ENCODE measurements around the gene STEAP2. TPM values are rescaled to one million over a fixed set of nuclear protein-coding genes. Genes with fewer than 3 reads are reported as not detected.
"Not testable (repeated sequence)": the region's sequence is repeated elsewhere in the genome, so short reads cannot be mapped to it uniquely, and the experiment has no call there.

The STEAP2 gene
- total RNA-seq, 2 donors from 2014 or later, result not detected

DNA sequence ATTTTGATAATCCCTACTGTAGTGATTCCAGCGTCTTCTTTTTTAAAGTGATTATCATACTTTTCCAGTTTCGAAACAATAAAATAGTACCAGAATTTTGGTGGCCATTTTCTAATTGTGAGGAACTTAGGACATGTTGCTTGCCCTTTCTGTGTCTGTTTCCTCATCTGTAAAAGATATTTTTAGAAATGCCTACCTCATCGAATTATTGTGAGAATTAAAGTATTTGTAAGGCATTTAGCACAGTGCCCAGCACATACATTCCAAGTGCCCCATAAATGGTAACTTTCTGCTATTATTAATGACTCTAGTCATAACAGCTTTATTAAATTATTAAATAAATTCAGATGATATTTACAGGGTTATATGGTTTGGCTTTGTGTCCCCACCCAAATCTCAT, 37.2 kb downstream of the STEAP2 start:
- no peak for ATAC-seq
- no peak overlapping the region for H3K4me3 Mint-ChIP-seq
- DNase-seq, result no peak
- H3K27ac Mint-ChIP-seq, result no peak overlapping the region
- peaks cover 52% of the 10 kb centered on the region for H3K27me3 Mint-ChIP-seq
- peaks cover 22% of the 10 kb centered on the region for H3K4me1 Mint-ChIP-seq
- peaks cover 2% of the 10 kb centered on the region for H3K36me3 Mint-ChIP-seq (ENCODE audit: low read depth)
- H3K9me3 ChIP-seq (ENCODE audit: control insufficient read depth, low read length, poor library complexity, severe bottlenecking), result no peaks in the 10 kb centered on the region

DNA sequence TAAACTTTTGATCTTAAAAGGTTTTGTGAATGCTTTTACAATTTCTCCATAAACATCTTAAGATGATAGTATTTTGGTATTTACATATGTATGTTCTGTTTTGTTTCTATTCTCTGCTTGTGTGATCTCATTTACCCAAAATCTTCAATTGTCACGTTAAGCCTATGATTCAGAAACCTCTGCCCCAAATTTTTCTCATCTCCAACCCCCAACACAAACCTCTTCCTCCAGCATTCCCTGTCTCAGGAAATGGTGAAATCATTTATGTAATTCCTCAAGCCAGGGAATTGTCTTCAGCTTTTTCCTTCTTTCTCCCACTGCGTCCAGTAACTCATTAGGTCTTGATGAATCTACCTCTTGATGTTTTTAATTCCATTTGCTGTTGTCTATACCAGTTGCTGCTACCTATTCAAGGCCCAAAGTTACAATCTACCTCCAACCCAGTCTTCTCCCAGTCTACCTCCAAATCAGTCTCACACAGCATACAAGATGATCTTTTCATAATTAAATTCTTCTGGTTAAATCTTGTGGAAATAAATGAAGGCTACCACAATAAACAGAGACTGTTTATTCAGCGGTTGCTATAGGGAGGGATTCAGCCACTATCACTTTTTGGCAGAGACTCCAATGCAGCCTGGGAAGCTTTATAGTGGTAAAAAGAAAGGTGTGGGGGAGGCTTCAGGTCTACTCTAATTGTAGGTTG, 39.2 kb downstream of the STEAP2 start:
- peaks cover 52% of the 10 kb centered on the region for H3K27me3 Mint-ChIP-seq
- no peaks in the 10 kb centered on the region for H3K9me3 ChIP-seq (ENCODE audit: control insufficient read depth, low read length, poor library complexity, severe bottlenecking)
- no peak overlapping the region for H3K27ac Mint-ChIP-seq
- no peak overlapping the region for H3K4me3 Mint-ChIP-seq
- H3K36me3 Mint-ChIP-seq (ENCODE audit: low read depth), result peaks cover 2% of the 10 kb centered on the region
- ATAC-seq (no peak), DNase-seq (no peak)
- H3K4me1 Mint-ChIP-seq, result peaks cover 8% of the 10 kb centered on the region

DNA sequence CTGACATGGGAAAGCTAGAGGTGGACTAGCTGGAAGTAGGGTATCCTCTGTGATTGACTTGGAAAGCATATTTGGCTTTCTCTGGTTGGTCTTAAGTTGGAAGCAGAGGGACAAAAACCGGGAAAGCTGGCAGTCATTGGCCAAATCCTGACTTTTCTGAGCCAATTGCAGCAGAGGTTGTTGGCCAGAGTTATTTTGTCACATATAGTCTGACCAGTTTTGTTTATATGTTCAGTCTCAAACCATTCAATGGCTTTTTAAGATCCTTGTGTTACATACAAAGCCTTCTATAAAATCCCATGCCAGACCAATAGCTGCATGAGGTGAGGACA, 39.7 kb downstream of the STEAP2 start:
- no peak overlapping the region for H3K27ac Mint-ChIP-seq
- no peak overlapping the region for H3K4me3 Mint-ChIP-seq
- H3K27me3 Mint-ChIP-seq, result peaks cover 47% of the 10 kb centered on the region
- no peaks in the 10 kb centered on the region for H3K9me3 ChIP-seq (ENCODE audit: control insufficient read depth, low read length, poor library complexity, severe bottlenecking)
- DNase-seq (no peak), ATAC-seq (no peak)
- H3K36me3 Mint-ChIP-seq (ENCODE audit: low read depth), result peaks cover 2% of the 10 kb centered on the region
- peaks cover 3% of the 10 kb centered on the region for H3K4me1 Mint-ChIP-seq

DNA sequence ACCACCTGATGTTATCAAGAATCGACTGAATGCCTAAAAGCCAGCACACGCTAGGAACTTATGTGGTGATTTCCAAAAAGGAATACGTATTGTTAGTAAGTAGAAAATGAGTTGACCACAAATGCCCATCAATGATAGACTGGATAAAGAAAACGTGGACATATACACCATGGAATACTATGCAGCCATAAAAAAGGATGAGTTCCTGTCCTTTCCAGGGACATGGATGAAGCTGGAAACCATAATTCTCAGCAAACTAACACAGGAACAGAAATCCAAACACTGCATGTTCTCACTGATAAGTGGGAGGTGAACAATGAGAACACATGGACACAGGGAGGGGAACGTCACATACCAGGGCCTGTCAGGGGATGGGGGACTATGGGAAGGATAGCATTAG, 44.5 kb downstream of the STEAP2 start:
- not testable (repeated sequence) for DNase-seq; H3K27ac Mint-ChIP-seq; H3K36me3 Mint-ChIP-seq (ENCODE audit: low read depth); ATAC-seq; H3K9me3 ChIP-seq (ENCODE audit: control insufficient read depth, low read length, poor library complexity, severe bottlenecking); H3K4me3 Mint-ChIP-seq; H3K4me1 Mint-ChIP-seq
- peaks cover 21% of the 10 kb centered on the region for H3K27me3 Mint-ChIP-seq

DNA sequence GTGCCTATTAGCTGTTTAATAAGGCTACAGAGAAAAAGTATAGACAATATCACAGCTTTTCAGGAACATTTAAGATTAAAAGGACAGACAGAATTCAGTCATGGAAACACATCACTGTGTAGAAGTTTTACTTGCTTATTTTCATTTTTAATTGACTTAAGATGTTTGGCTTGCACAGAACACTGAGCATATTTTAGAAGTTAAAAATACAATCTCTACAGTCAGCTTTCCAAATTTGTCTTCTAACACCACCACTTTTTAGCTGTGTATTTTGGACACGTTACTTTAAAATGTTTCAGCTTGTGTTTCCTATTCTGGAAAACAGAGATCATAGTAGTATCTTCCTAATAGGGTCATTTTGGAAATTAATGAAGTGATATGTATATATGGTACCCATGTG, 45.2 kb downstream of the STEAP2 start:
- Mint-ChIP-seq H3K36me3 (ENCODE audit: low read depth) (peaks cover 2% of the 10 kb centered on the region), H3K4me3 (no peak overlapping the region), H3K27me3 (peaks cover 17% of the 10 kb centered on the region), H3K27ac (no peak overlapping the region), H3K4me1 (no peaks in the 10 kb centered on the region)
- no peak for ATAC-seq
- no peaks in the 10 kb centered on the region for H3K9me3 ChIP-seq (ENCODE audit: control insufficient read depth, low read length, poor library complexity, severe bottlenecking)
- DNase-seq, result no peak

DNA sequence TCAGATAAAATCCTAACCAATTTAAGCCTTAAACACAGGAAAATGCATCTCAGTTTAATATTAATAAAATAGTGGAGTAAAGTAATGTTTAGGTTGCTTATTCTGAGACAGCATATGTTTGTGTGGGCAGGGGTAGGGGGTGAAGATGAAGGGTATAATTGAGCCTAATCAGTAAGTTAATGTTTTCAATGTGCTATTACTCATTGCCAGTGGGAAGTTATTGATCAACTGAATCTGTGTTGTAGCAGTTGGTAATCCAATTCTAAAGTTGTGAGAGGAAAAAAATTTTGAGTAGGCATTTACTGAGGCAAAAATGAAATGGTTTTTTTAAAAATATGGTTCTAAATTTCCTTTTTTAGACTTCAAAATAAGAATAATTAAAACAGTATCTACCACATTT, 49.9 kb downstream of the STEAP2 start:
- Mint-ChIP-seq H3K4me3 (no peak overlapping the region), H3K27me3 (peaks cover 5% of the 10 kb centered on the region), H3K36me3 (ENCODE audit: low read depth) (no peaks in the 10 kb centered on the region), H3K4me1 (no peaks in the 10 kb centered on the region), H3K27ac (no peak overlapping the region)
- no peak for ATAC-seq
- H3K9me3 ChIP-seq (ENCODE audit: control insufficient read depth, low read length, poor library complexity, severe bottlenecking), result no peaks in the 10 kb centered on the region
- DNase-seq, result no peak

DNA sequence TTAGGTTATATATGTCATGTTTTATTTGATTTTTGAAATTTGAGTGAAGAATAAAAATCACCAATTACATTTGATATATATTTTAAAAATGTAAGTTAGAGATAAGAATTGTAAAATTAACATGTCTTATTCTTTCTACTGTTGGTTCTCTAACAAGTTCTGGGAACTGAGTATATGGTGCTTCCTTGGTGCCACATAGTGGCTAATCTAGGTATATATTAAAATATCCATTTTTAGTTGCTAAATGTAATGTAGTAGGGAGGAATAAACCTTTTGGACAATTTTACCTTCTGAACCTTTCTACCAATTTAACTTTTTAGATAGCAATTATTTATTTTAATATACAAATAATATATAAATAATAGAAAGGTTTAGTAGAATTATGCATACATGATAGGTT, 50.9 kb downstream of the STEAP2 start:
- Mint-ChIP-seq H3K4me3 (no peak overlapping the region), H3K27me3 (peaks cover 5% of the 10 kb centered on the region), H3K27ac (no peak overlapping the region), H3K4me1 (no peaks in the 10 kb centered on the region), H3K36me3 (ENCODE audit: low read depth) (no peaks in the 10 kb centered on the region)
- DNase-seq (no peak), ATAC-seq (no peak)
- no peaks in the 10 kb centered on the region for H3K9me3 ChIP-seq (ENCODE audit: control insufficient read depth, low read length, poor library complexity, severe bottlenecking)

DNA sequence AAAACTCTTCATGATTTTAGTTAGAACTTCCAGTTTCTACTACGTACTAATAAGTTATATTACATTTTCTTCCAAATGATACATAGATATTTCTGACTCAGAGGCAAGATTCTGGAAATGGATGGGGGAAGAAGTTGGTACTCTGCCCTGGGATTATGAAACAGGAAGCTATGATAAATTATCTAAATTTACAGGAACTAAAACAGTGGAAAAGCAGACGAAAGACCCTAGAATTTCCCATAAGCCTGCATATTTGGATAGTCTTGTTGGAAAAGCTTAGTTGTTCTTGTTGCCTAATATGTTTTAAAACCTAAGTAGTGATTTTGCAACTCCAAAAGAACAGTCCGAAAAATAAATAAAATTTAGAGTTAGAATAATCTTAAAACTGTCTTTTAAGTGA, 55.3 kb downstream of the STEAP2 start:
- Mint-ChIP-seq H3K4me1 (peaks cover 3% of the 10 kb centered on the region), H3K36me3 (ENCODE audit: low read depth) (peaks cover 3% of the 10 kb centered on the region), H3K4me3 (no peak overlapping the region), H3K27ac (no peak overlapping the region), H3K27me3 (peaks cover 5% of the 10 kb centered on the region)
- H3K9me3 ChIP-seq (ENCODE audit: control insufficient read depth, low read length, poor library complexity, severe bottlenecking), result no peaks in the 10 kb centered on the region
- ATAC-seq (no peak), DNase-seq (no peak)

DNA sequence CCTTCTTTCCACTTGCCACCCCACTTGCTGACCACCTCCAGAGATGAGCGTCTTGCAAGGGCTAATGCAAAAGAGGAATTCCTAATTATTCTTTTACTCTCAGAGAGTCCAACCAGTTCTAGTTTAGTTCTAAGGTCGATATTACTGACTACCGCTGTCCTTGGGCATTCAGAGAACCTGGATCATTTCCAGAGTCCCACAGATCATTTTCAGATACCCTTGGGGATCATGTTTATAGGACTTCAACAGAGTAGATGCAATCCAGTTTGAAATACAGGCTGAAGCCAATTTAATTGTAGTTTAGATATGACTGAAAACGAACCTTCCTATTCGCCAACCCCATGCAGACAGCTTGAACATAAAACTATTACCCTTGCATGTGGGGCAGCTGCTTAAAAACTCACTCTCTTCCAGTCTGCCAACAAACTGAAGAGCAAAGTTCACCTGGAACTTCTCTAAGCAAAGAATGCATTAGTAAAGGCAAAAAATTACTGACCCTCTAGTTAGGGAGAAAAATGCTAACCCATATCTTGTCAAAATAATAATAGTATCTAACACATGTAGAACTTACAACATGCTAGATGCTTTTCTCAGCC, 55.8 kb downstream of the STEAP2 start:
- H3K9me3 ChIP-seq (ENCODE audit: control insufficient read depth, low read length, poor library complexity, severe bottlenecking), result no peaks in the 10 kb centered on the region
- Mint-ChIP-seq H3K27me3 (peaks cover 5% of the 10 kb centered on the region), H3K4me3 (no peak overlapping the region), H3K4me1 (peaks cover 3% of the 10 kb centered on the region), H3K36me3 (ENCODE audit: low read depth) (peaks cover 3% of the 10 kb centered on the region), H3K27ac (no peak overlapping the region)
- ATAC-seq (no peak), DNase-seq (no peak)

DNA sequence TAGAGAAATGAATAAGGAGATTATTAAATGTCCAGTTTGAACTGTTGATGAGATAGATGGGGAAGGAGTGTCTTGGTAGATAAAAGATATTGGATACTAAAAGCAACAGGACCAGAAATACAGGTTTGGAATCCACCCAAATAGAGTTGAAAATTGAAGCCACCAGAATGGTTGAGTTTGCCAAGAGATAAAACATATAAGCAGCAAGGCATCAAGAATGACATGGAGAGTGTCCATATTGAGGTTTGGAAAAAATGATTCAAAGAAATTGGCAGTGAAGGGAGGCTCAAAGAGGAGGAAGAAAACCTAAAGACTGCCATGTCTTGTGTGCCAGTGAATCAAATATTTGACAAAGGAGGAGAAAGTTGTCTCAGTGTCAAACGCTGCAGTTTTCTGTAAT, 57.6 kb downstream of the STEAP2 start:
- Mint-ChIP-seq H3K4me1 (peaks cover 3% of the 10 kb centered on the region), H3K27ac (no peak overlapping the region), H3K4me3 (no peak overlapping the region), H3K27me3 (peaks cover 10% of the 10 kb centered on the region), H3K36me3 (ENCODE audit: low read depth) (peaks cover 3% of the 10 kb centered on the region)
- ATAC-seq, result no peak
- no peak for DNase-seq
- no peaks in the 10 kb centered on the region for H3K9me3 ChIP-seq (ENCODE audit: control insufficient read depth, low read length, poor library complexity, severe bottlenecking)

DNA sequence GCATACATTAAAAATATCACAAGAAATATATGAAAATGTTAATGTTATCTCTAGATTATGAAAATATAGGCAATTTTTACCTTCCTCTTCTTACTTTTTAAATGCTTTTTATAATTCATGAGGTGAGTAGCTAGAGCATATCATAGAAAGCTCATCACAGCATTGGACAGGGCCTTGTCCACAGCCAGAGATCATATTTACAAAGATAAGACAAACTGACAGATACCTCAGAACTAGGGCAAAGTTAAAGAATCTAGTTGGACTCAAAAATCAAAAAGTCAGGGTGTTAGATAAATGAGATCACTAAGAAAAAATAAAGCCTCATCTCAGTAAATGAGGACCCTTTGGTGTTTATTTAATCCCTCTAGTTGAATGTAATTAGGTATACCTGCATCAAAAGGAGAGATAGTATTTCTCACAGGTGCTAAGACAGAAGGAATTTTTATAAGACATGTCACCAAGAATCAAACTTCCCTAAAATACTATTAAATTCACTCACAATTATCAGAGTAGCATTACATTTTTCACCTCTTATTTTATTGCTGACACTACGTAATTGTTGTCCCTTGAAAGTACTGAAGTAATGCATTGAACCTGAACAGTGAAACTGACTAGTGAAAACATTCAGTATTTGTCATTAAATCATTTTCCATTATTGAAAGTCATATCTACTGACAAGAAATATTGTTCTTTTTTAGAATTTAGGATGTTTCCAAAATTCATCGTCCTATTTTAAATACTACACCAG, 59.1 kb downstream of the STEAP2 start:
- DNase-seq, result no peak
- ATAC-seq, result no peak
- Mint-ChIP-seq H3K27me3 (peaks cover 10% of the 10 kb centered on the region), H3K36me3 (ENCODE audit: low read depth) (peaks cover 3% of the 10 kb centered on the region), H3K4me1 (peaks cover 3% of the 10 kb centered on the region), H3K27ac (no peak overlapping the region), H3K4me3 (no peak overlapping the region)
- no peaks in the 10 kb centered on the region for H3K9me3 ChIP-seq (ENCODE audit: control insufficient read depth, low read length, poor library complexity, severe bottlenecking)

DNA sequence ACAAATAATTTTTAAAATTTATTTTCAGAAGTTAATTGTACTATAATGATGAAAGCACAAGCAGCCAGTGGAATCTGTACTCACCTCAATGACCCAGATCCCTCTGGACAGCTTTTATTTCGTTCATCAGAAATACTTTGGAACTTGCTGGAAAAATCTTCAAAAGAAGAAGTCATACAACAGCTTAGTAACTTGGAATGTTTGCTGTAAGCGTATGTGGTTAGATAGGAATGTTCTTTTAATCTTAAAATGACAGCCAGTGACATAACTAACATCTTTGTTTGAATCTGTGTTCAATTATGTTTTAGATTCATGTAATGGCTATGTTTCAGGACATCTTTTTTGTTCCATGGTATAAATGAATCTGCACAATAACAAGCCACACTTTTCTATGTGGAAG, 60.2 kb downstream of the STEAP2 start:
- ATAC-seq (no peak), DNase-seq (no peak)
- peaks cover 5% of the 10 kb centered on the region for H3K27me3 Mint-ChIP-seq
- no peaks in the 10 kb centered on the region for H3K9me3 ChIP-seq (ENCODE audit: control insufficient read depth, low read length, poor library complexity, severe bottlenecking)
- peaks cover 3% of the 10 kb centered on the region for H3K4me1 Mint-ChIP-seq
- H3K36me3 Mint-ChIP-seq (ENCODE audit: low read depth), result peaks cover 3% of the 10 kb centered on the region
- H3K27ac Mint-ChIP-seq, result no peak overlapping the region
- H3K4me3 Mint-ChIP-seq, result no peak overlapping the region

DNA sequence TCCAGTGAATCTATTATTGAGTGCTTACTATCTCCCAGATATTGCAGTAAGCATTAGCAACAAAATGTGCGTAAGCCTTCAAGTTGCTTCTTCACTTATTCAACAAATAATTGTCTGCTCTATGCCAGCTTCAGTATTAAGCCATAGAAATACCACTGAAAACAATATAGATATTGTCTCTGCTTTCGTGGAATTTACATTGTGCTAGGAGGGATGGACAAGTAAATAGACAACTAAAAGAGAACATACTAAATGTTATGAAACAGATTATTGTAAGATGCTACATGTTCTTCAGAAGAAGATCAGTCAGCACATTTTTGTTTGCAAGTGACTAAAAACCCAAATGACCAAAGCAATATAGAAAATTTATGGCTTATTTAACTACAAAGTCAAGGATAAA, 60.7 kb downstream of the STEAP2 start:
- Mint-ChIP-seq H3K27ac (no peak overlapping the region), H3K36me3 (ENCODE audit: low read depth) (peaks cover 3% of the 10 kb centered on the region), H3K4me1 (peaks cover 3% of the 10 kb centered on the region), H3K27me3 (peaks cover 5% of the 10 kb centered on the region), H3K4me3 (no peak overlapping the region)
- H3K9me3 ChIP-seq (ENCODE audit: control insufficient read depth, low read length, poor library complexity, severe bottlenecking), result no peaks in the 10 kb centered on the region
- ATAC-seq, result no peak
- DNase-seq, result no peak

DNA sequence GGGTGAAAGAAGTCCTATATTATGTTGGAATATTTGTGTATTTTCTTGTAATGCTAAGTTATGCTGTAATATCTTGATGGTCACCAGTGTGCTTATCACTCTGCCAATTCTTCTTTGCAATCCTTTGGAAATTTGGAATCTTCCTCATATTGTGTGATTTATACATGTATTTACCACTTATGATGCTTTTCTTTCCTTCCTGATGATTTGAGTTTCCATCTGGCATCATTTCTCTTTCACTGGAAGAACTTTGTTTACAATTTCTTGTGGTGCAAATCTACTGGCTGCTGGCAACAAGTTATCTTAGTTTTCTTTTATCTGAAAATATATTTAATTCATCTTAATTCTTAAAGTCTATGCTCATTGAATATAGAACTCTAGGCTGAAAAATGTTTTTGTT, 62.6 kb downstream of the STEAP2 start:
- H3K36me3 Mint-ChIP-seq (ENCODE audit: low read depth), result peaks cover 3% of the 10 kb centered on the region
- no peak for DNase-seq

More for the DNA sequence above, 62.6 kb downstream of the STEAP2 start:
- ATAC-seq, result no peak
- no peak overlapping the region for H3K4me3 Mint-ChIP-seq
- H3K27me3 Mint-ChIP-seq, result peaks cover 5% of the 10 kb centered on the region
- peaks cover 3% of the 10 kb centered on the region for H3K4me1 Mint-ChIP-seq
- H3K27ac Mint-ChIP-seq, result no peak overlapping the region
- H3K9me3 ChIP-seq (ENCODE audit: control insufficient read depth, low read length, poor library complexity, severe bottlenecking), result no peaks in the 10 kb centered on the region
